ENCODE measurements around the gene MCU. TPM values are rescaled to one million over a fixed set of nuclear protein-coding genes. Genes with fewer than 3 reads are reported as not detected.

MCU gene
- polyA plus RNA-seq, 12 donors = 86.6 to 167 (median 123) TPM; not detected in 1

DNA sequence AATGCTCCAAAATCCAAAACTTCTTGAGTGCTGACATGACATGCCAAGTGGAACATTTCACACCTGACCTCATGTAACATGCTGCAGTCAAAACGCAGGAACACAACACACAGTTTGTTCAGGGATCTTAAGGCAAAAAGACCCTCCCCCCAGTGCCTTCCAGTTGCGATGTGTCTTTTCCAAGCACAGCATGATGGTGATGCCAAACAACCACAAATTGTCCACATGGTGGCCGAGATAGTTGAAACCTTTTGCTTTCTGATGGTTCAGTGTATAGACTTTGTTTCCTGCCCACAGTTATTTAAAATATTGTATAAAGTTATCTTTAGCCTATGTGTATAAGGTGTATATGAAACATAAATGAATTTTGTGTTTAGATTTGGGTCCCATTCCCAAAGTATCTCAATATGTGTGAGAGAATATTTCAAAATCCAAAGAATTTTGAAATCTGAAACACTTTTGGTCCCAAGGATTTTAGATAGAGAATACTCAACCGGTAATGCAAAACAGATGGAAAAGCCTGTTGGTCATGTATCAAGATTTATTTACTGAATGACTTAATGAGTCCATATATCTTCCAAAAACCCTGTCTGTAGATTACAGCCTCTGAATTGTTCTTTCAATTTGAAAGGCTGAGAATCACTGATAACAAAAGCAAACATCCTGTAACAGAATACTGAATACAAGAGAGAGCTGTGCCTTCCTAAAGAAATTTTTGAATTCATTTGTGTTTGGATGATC is 108.2 kb downstream of the MCU start:
- DNase-seq = no peak

DNA sequence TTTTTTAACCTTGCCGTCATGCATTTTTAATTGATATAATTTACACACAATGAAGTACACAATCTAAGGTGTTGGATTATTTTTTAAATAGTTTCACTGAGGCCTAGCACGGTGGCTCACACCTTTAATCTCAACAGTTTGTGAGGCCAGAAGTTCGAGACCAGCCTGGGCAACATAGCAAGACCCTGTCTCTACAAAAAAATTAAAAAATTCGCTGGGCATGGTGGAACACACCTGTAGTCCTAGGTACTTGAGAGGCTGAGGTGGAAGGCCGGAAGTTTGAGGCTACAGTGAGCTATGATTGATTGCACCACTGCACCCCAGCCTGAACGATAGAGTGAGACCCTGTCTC is 108.8 kb downstream of the MCU start:
- DNase-seq = no peak

DNA sequence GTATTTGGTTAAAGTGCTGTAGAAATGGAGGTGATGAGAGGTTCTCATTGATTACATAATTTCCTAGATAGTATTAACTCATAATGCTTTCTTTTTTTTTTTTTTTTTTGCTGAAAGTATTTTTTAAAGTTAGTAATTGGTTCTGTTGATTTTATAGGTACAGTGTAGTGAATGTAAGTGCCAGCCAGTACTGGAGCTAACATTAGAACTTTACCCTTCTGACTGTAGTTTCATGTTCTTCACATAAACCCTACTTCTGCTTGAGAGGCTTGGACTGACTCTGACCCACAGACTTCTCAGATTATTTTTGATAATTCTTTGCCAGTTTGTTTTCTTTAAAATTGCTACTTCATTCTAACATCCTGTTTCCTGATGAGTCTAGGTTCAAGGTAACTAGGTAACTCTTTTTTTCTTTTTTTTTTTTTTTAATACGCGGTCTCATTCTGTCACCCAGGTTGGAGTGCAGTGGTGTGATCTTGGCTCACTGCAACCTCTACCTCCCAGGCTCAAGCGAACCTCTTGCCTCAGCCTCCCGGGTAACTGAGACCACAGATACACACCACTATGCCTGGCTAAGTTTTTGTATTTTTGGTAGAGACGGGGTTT is 109.4 kb downstream of the MCU start:
- no peak for DNase-seq

DNA sequence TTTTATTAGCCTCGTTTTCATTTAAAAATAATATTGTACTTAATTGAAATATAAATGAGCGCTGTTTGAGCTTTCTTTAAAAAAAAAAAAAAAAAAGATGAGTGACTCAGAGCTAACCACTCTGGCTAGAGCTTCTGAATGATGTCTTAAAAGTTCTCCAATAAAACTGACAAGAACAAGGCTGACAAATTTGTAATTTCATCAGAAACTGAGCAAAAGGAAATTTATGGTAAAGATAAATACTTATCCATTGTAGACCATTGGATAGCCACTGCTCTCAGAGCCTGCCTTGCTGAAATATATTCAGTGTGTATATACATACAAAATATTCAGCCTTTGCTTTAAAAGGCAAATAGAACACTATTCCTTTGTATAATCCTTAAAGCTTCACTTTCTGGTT is 110.4 kb downstream of the MCU start:
- no peak for DNase-seq

DNA sequence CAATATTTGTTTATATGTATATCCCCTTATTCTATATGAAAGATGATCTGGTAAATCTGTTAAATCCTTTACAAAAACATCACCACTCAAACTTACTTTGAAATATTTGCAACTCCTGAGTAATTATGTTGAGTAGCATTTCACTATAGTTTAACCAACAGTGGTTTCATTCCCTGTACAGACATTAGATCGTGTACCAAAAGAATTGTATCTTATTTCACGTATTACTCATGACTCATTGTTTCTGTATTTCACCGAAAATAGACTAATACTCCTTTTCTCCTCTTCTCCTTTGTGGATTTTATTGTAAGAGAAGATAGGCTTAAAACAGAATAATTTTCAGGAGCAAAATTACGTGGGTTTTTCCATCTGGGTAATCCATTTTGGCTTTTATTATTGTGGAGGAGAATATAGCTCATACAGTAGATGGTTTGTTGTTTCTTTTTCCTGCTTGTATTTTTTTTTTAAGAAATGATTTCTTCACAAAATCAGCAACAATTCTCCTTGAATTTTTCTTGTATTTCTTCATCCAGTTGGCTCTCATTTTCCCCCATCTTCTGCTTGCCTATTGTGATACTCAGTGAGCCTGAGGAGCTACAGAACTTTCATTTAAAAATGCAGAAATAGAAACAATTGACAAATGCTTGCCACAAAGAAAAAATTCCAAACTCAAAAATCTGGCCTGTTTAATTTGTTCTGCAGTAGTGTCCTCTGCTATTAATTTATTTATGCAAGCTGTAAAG is 111.0 kb downstream of the MCU start:
- DNase-seq = peak; percentile 69

DNA sequence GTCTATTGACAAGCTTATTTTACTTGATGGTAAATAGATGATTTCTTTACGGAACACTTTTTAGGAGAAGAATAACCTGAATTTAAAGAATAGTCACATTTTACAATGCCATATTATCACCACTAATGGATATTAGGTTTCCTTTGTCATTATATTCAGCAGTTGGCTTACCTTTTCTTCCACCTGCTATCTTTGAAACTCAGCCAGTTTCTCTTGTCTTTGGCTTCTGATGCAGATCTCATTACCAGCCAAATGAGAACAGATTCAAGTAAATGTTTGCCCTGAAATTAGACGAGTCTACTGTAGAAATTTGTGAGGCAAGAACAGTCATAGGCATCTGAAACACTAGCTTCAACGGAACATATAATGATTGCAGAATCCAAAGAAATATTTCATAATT is 116.1 kb downstream of the MCU start:
- DNase-seq = no peak

DNA sequence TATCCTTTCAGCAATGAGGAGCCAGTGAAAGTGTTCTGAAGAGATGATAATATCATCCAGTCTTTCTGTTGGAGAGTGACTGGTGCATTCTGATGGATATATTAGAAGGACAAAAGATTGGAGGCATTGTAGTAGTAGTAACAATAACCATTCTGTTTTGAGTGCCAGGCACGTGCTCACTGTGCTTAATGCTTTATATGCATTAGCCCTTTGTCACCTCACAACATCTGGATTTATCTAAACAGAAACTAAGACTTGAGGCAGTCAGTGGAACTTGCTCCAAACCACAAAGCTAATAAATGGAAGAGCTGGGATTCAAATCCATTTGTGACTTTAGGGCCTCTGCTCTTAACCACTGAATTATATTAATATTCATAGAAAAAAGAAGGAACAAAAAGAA is 117.1 kb downstream of the MCU start:
- no peak for DNase-seq

DNA sequence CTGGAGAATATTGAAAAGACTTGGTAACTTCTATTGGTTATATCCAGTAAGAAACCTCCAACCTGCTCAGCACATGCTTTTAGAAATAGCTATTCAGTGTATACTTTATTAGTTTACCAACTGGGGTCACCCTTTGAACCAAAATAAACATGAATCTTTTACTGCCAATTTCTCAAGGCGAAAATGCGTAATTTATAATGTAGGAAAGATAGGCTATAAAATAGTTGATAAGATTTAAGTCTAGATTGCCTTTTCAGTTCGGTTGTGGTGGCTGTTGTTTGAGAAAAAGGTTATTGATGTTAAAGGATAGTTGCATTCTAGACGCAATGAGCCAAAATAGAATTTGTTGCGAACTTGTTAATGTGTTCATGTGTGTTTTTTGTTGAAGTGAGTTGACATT is 119.0 kb downstream of the MCU start:
- DNase-seq = no peak

DNA sequence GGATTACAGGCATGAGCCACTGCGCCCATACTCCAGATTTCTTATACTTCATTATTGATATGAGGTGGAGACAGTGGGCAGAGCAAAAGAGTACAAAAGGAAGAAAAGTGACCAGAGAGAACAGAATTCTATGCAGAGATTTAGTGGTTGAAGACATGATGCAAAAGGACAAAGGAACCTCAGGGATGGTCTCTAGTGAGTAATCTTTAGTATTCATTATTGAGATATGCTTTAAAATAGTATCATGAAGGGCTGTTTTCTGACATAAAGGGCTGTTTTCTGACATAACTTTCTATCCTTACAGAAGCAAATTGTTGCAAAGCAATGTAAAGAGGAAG is 120.4 kb downstream of the MCU start:
- no peak for DNase-seq

DNA sequence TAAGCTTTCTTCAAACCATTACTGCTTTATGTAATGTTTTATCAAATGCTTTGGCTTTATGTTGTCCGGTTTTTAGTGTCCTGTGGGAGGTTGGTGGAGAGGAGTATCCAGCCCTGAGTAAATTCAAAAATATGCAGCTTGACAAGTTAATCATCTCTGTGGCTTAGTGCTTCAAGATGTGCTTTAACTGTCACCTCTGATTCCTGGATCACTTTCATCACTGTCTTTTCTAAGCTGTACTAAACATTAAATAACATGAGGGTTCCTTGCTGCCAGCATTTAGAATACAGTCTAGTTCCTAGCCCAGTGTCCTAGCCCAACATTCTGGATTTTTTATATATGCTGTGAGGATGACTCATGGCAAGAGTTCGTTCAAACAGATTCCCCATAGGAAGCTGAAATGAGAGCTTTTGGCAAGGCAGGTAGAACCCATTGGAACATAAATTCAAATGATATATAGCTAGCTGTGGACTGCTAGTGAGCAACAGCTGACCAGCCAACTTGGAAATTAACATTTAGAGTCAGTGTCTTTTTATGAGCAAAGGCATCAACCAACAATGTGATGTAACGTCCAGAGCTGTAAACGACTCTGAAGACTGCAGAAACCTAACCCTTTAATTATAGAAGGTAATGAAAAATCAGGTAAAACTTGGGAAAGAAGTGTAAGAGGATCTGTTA is 120.9 kb downstream of the MCU start:
- peak; percentile 76 for DNase-seq

DNA sequence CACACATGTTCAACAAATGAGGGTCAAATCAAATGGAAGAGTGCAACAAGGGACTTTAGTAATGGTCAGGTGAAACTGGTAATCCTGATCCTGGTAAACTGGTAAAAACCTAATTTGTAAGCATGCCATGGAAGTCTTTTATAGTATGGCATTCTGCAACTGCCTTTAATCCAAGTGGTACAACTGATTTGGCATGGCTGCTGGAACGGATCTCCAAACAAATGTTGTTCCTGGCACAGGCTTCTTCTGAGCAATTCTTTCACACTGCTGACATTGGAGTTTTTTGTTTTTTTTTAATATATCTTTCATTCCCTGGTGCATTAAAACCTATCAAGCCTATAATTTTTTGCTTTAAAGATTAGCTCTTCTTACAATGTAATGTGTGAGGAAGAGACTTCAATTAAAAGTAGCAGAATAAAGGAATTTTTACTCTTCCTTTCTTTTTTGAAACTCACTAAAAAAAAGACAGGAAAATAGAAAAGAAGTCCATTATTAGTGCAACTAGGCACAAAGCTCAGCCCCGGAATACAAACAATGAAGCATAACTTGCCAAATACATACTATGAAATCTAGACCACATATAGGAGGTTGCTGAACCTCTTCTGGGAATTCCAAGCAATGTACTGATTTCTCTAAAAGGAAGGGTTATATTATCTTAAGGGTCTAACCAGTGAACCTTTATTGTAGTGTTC is 122.3 kb downstream of the MCU start:
- no peak for DNase-seq

DNA sequence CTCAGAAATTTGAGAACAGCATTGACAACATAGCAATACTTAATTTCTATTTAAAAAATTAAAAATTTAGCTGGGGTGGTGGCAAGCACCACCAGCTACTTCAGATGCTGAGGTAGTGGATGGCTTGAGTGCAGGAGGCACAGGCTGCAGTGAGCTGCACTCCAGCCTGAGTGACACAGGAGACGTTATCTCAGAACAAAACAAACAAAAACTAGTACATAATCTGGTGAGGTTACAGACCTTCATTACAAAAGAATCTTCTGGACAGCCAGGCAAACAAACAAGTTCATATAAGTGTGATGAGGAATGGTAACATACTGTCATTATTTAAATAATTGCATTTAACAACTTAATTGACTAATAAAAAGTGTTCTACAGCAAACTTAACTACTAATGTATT is 124.6 kb downstream of the MCU start:
- DNase-seq = no peak

DNA sequence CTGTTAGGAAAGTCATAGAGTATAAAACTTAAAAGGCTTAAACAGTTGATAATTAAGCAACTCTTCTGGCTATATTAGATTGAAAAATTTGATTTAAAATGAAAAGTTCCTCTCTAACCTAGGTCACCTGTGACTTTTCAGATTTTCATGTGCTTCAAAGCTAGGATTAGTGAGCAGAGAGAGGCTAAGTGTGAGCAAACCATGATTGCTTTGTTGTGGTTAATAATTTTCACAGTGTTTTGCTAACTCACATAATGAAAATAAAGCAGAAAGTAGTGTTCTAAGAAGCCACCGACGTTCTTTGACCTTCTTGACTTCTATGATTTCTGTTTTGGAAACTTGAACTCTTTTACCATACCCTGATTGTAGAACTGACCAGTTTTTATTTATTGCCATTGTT is 126.1 kb downstream of the MCU start:
- no peak for DNase-seq

DNA sequence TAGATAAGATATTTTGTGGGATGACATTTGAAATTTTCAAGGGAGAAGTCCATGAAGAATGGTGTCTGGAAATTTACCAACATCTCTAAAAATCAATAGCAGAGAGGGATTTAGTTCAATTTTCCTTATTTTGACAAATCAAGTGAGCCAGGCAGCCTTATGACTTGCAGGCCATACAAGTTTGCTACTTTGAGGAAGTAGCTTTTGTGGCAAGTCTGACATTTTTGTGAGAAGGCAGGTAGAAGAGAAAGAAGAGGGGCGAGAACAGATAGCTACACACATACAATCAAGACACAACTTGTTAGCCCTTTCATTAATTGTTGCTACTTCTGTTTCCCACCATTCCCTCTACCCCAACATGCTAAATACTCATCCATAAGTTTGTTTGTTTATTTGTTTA is 127.1 kb downstream of the MCU start:
- DNase-seq = no peak

DNA sequence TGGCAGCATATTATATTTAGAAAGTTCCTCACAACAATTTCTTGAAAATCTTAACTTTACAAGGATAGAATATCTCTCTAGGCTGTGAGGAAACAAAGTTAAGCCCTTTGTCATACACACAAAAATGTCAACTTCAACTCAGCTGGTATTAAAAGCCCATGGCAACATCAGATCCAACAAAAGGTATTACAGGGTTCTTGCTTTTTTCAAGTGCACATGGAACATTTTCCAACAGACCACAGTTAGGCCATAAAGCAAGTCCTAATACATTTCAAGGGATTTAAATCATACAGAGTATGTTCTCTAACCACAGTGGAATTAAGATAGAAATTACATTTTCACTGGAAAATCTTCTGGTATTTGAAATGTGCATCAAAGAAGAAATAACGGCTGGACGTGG is 129.7 kb downstream of the MCU start:
- no peak for DNase-seq

DNA sequence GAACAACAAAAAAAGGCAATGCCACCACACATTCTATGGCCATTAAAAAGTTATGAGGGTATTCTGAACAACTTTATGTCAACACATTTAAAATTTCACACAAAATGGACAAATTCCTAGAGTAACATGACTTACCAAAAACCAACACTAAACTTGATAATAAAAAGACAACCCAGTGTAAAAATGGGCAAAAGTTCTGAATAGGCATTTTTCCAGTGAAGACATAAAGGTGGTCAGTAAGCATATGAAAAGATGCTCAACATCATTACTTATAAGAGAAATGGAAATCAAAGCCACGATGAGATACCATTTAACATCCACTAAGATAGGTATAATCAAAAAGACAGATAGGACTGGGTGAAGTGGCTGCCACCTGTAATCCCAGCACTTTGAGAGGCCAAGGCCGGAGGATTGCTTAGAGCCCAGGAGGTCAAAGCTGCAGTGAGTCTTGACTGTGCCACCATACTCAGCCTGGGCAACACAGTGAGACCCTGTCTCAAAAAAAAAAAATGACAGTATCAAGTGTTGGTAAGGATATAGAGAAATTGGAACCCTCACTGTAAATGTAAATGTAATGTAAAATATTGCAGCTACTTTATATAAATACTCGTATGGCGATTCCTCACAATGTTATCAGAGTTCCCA is 130.5 kb downstream of the MCU start:
- no peak for DNase-seq

DNA sequence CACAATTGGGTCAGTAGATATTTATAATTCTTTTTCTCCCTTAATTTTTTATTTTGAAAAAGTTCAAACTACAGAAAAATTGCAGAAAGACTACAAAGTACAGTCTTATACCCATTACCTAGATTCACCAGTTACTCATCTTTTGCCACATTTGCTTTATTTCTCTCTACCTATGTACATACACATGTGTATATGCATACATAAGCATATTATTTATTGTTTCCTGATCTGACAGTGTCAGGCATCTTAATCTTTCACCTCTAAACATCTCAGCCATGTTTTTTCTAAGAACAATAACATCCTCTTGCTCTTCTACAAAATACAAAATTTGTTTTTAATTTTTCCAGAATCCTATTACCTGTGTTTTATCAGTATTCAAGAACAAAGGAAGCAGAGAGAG is 133.2 kb downstream of the MCU start:
- no peak for DNase-seq

DNA sequence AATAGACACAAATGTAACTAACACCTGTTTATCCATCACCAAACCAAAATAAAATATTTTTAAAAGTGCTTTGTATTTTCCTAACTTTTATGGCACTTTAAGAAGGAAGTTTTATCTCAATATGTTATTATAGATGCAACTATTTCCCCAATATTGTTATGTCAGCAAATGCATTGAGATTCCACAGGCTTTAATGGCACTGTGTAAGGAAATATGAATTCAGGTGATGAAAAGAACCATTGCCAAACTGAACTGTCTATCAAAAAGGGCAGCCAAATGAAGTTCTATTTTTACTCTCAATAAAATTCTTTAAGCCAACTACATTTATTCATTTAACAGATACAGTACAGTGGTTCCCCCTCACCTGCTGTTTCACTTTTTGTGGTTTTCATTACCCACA is 134.4 kb downstream of the MCU start:
- no peak for DNase-seq

DNA sequence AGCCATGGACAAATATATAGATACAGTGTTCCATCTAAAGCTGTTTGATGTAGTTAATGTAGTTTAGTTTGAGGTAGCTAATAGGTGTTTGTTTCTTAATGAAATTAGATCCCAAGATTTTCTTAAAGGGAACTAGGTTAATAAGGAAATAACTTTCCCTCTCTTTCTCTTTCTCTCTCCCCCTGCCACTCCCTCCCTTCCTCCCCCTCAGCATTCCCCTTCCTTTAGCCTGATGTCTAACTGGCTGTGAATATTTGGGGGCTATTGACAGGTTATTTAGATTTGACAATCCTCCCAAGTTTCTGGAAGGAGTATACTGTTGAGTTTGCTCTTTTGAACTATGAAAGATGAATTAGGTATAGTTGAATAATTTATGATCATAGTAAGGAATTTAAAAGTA is 136.4 kb downstream of the MCU start:
- DNase-seq = no peak

DNA sequence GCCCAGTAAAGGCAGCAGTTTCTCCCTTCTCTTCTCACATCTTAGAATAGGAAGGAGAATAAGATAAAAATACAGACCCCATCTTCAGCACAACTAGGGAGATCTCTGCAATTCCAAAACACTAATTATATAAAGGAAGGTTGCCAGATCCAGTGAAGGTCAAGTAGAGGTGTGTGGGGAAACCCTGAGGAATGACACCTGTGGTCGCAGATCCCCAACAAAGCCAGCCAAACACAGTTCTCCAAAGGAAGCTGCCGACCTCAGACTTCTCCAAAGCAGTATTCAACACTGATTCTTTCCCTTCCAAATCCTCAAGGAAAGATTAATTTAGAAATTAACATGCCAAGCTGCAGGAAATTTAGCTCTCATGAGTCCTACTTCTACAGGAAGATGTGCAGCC is 138.7 kb downstream of the MCU start:
- no peak for DNase-seq

DNA sequence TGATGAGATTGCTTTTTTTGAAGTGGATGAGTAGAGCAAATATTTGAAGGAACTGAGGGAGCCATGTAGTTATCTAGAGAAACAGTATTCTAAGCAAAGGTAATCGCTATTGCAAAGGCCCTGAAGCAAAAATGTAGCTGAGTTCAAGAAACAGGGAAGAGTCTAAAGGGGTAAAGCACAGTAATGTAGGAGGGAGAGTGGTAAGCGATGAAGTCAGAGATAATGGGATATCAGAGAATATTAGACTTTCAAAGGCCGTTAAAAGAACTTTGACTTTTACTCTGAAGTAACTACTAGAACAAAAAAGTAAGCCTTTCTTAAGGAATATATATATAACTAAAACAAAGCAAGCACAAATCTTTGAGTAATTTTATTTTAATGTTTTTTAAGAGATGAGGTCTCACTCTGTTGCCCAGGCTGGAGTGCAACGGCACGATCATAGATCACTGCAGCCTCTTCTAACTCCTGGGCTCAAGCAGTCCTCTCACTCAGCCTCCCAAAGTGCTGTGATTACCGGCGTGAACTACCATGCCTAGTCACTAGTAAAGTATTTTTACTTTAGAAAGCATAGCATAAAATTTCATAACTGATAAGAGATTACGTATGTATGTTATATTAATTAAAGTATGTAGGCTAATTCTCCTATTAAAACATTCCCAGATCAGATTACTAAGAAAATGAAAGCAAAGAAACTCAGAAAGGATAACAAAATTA is 139.9 kb downstream of the MCU start:
- no peak for DNase-seq
